Measurements from ENCODE around the gene DYNC1LI1. TPM values are rescaled to one million over a fixed set of nuclear protein-coding genes. Genes with fewer than 3 reads are reported as not detected.

Gene DYNC1LI1
- total and polyA plus RNA-seq, 4 donors = 18.3 to 50.7 (median 33.5) TPM

- H3K9ac ChIP-seq (ENCODE audit: insufficient read depth in 1 of 2, low read length in 2 of 2) = no peak overlapping the region
- DNase-seq (peak; percentile 81 to 90 (median 89)), ATAC-seq (ENCODE audit: insufficient read depth, low FRiP score) (peak; percentile 85)
- peaks cover 0 to 14% (median 0%) of the 10 kb centered on the region in 5 donors for H3K4me1 ChIP-seq (ENCODE audit: control insufficient read depth in 5 of 5, insufficient read depth in 5 of 5, low read length in 5 of 5)
- no peak overlapping the region for H3K27ac ChIP-seq (ENCODE audit: low read depth in 1 of 2, low read length in 1 of 2)
- no peaks in the 10 kb centered on the region for H3K9me3 ChIP-seq (ENCODE audit: control insufficient read depth in 4 of 4, insufficient read depth in 3 of 4, low read length in 3 of 4)
- H3K27me3 ChIP-seq (ENCODE audit: control insufficient read depth in 3 of 3, insufficient read depth in 3 of 3, low read length in 2 of 3) = no peaks in the 10 kb centered on the region
- no peaks in the 10 kb centered on the region for H3K36me3 ChIP-seq (ENCODE audit: control insufficient read depth in 4 of 4, insufficient read depth in 4 of 4, low read length in 4 of 4)
- WGBS, 2 donors = 32 to 33% methylated on average over 3 of the region's 3 CpGs
- H3K4me3 ChIP-seq = no peak overlapping the region
- peak; percentile 86 for TF ChIP-seq CTCF (IDR thresholded peaks at IDR 0.05; ENCODE audit: control extremely low read depth, extremely low read depth)
These were observed 60.5 kb downstream of the DYNC1LI1 start for GRCh38 chr3:32510075-32510724.

GRCh38 chr3:32508711-32509110, 61.9 kb downstream of the DYNC1LI1 start:
- no peak for ATAC-seq (ENCODE audit: insufficient read depth, low FRiP score)
- H3K36me3 ChIP-seq (ENCODE audit: control insufficient read depth in 4 of 4, insufficient read depth in 4 of 4, low read length in 4 of 4) = no peaks in the 10 kb centered on the region
- peaks cover 0 to 14% (median 0%) of the 10 kb centered on the region in 5 donors for H3K4me1 ChIP-seq (ENCODE audit: control insufficient read depth in 5 of 5, insufficient read depth in 5 of 5, low read length in 5 of 5)
- no peaks in the 10 kb centered on the region for H3K27me3 ChIP-seq (ENCODE audit: control insufficient read depth in 3 of 3, insufficient read depth in 3 of 3, low read length in 2 of 3)
- H3K9ac ChIP-seq (ENCODE audit: insufficient read depth in 1 of 2, low read length in 2 of 2) = no peak overlapping the region
- DNase-seq = peak; percentile 54 to 96 (median 91)
- 63 to 67% methylated on average over 7 of the region's 7 CpGs for WGBS, 2 donors
- H3K4me3 ChIP-seq = no peak overlapping the region
- no peak for TF ChIP-seq CTCF (IDR thresholded peaks at IDR 0.05; ENCODE audit: control extremely low read depth, extremely low read depth)
- no peaks in the 10 kb centered on the region for H3K9me3 ChIP-seq (ENCODE audit: control insufficient read depth in 4 of 4, insufficient read depth in 3 of 4, low read length in 3 of 4)
- no peak overlapping the region for H3K27ac ChIP-seq (ENCODE audit: low read depth in 1 of 2, low read length in 1 of 2)

GRCh38 chr3:32506466-32506865, 64.2 kb downstream of the DYNC1LI1 start:
- Histone ChIP-seq H3K4me3 (no peak overlapping the region), H3K27ac (ENCODE audit: low read depth in 1 of 2, low read length in 1 of 2) (no peak overlapping the region), H3K9me3 (ENCODE audit: control insufficient read depth in 4 of 4, insufficient read depth in 3 of 4, low read length in 3 of 4) (no peaks in the 10 kb centered on the region), H3K9ac (ENCODE audit: insufficient read depth in 1 of 2, low read length in 2 of 2) (no peak overlapping the region), H3K27me3 (ENCODE audit: control insufficient read depth in 3 of 3, insufficient read depth in 3 of 3, low read length in 2 of 3) (no peaks in the 10 kb centered on the region), H3K36me3 (ENCODE audit: control insufficient read depth in 4 of 4, insufficient read depth in 4 of 4, low read length in 4 of 4) (no peaks in the 10 kb centered on the region), H3K4me1 (ENCODE audit: control insufficient read depth in 5 of 5, insufficient read depth in 5 of 5, low read length in 5 of 5) (peaks cover 0 to 17% (median 6%) of the 10 kb centered on the region in 5 donors)
- WGBS, 2 donors = 72 to 75% methylated on average over 4 of the region's 4 CpGs
- ATAC-seq (ENCODE audit: insufficient read depth, low FRiP score) = no peak
- TF ChIP-seq CTCF (IDR thresholded peaks at IDR 0.05; ENCODE audit: control extremely low read depth, extremely low read depth) = no peak
- DNase-seq = no peak

- H3K27me3 ChIP-seq (ENCODE audit: control insufficient read depth in 3 of 3, insufficient read depth in 3 of 3, low read length in 2 of 3) = no peaks in the 10 kb centered on the region
- ATAC-seq (ENCODE audit: insufficient read depth, low FRiP score) (no peak), DNase-seq (no peak)
- no peaks in the 10 kb centered on the region for H3K36me3 ChIP-seq (ENCODE audit: control insufficient read depth in 4 of 4, insufficient read depth in 4 of 4, low read length in 4 of 4)
- H3K9me3 ChIP-seq (ENCODE audit: control insufficient read depth in 4 of 4, insufficient read depth in 3 of 4, low read length in 3 of 4) = no peaks in the 10 kb centered on the region
- peak overlapping the region; percentile 74 to 99 for H3K27ac ChIP-seq (ENCODE audit: low read depth in 1 of 2, low read length in 1 of 2)
- 1 to 3% methylated on average over 6 of the region's 6 CpGs for WGBS, 2 donors
- no peak for TF ChIP-seq CTCF (IDR thresholded peaks at IDR 0.05; ENCODE audit: control extremely low read depth, extremely low read depth)
- peaks cover 0 to 15% (median 6%) of the 10 kb centered on the region in 5 donors for H3K4me1 ChIP-seq (ENCODE audit: control insufficient read depth in 5 of 5, insufficient read depth in 5 of 5, low read length in 5 of 5)
- no peak overlapping the region for H3K4me3 ChIP-seq
- H3K9ac ChIP-seq (ENCODE audit: insufficient read depth in 1 of 2, low read length in 2 of 2) = peak overlapping the region; percentile 49 to 94
These were observed 67.7 kb downstream of the DYNC1LI1 start for GRCh38 chr3:32502946-32503286.
